WTC11 (cell line): ENCODE measurements around the gene SOS2. TPM values are rescaled to one million over a fixed set of nuclear protein-coding genes. Genes with fewer than 3 reads are reported as not detected.

Source experiments
- ATAC-seq: fragments of 200-7000 bp; cut with Tn5 transposase; 2 replicates; pipeline ENCODE4 v1.10.0; 2021; ENCODE audit warnings: mild to moderate bottlenecking, moderate library complexity
- CTCF ChIA-PET: fragments of 300-600 bp; sonication (Branson Sonifier 250); formaldehyde crosslinking; loops from one replicate; lab custom pipeline; 2021; ENCODE audit warnings: antibody characterized with exemption; lab: Charles Lee
- POLR2A ChIA-PET: fragments of 350-600 bp; sonication (Branson Sonifier 250); formaldehyde crosslinking; loops from one replicate; lab custom pipeline; 2021; ENCODE audit warnings: antibody characterized with exemption; lab: Charles Lee
- DNase-seq: peaks from one replicate; pipeline ENCODE4 v3.0.0; 2021; ENCODE audit warnings: low spot score
- H3K27ac Mint-ChIP-seq: 2 replicates; pipeline ENCODE4 v1.8.0; 2021; ENCODE audit warnings: mixed read lengths
- H3K27me3 Mint-ChIP-seq: 2 replicates; pipeline ENCODE4 v1.8.0; 2021; ENCODE audit warnings: low read depth, mild to moderate bottlenecking, moderate library complexity, mixed read lengths
- H3K36me3 Mint-ChIP-seq: 2 replicates; pipeline ENCODE4 v1.8.0; 2021; ENCODE audit warnings: mixed read lengths
- H3K4me1 Mint-ChIP-seq: 2 replicates; pipeline ENCODE4 v1.8.0; 2022; ENCODE audit warnings: mixed read lengths
- H3K4me3 Mint-ChIP-seq: 2 replicates; pipeline ENCODE4 v1.8.0; 2021; ENCODE audit warnings: mild to moderate bottlenecking, moderate library complexity, mixed read lengths
- H3K9me3 Mint-ChIP-seq: 2 replicates; pipeline ENCODE4 v1.8.0; 2021; ENCODE audit warnings: mixed read lengths
- ATF6 ChIP-seq: sonication (generic); formaldehyde crosslinking; IDR thresholded peaks from 2 replicates; pipeline ENCODE4 v1.8.1; 2023; ENCODE audit warnings: mild to moderate bottlenecking, missing genetic modification reagents
- CREB1 ChIP-seq: sonication (generic); formaldehyde crosslinking; IDR thresholded peaks from 2 replicates; pipeline ENCODE4 v1.8.0; 2023; ENCODE audit warnings: mild to moderate bottlenecking, missing genetic modification reagents
- ELF4 ChIP-seq: sonication (generic); formaldehyde crosslinking; IDR thresholded peaks from 2 replicates; pipeline ENCODE4 v1.8.1; 2022; ENCODE audit warnings: low read depth, mild to moderate bottlenecking, moderate library complexity, missing genetic modification reagents
- GABPB1 ChIP-seq: sonication (generic); formaldehyde crosslinking; IDR thresholded peaks from 2 replicates; pipeline ENCODE4 v1.8.1; 2023; ENCODE audit warnings: mild to moderate bottlenecking, missing genetic modification reagents
- GTF2I ChIP-seq: fragments of 250-450 bp; sonication (Bioruptor Pico); conservative IDR thresholded peaks from 2 replicates; pipeline ENCODE4 v1.4.0; 2021; ENCODE audit warnings: mild to moderate bottlenecking
- HMGXB4 ChIP-seq: sonication (generic); formaldehyde crosslinking; IDR thresholded peaks from 2 replicates; pipeline ENCODE4 v1.8.1; 2023; ENCODE audit warnings: mild to moderate bottlenecking, moderate library complexity, missing genetic modification reagents
- MAX ChIP-seq: sonication (generic); formaldehyde crosslinking; IDR thresholded peaks from 2 replicates; pipeline ENCODE4 v1.8.0; 2022; ENCODE audit warnings: mild to moderate bottlenecking, missing genetic modification reagents
- MLX ChIP-seq: sonication (generic); formaldehyde crosslinking; IDR thresholded peaks from 2 replicates; pipeline ENCODE4 v1.8.1; 2023; ENCODE audit warnings: mild to moderate bottlenecking, missing genetic modification reagents, moderate library complexity
- OVOL2 ChIP-seq: fragments of 250-450 bp; sonication (Bioruptor Pico); IDR thresholded peaks from 2 replicates; pipeline ENCODE4 v1.9.0; 2021; ENCODE audit warnings: mild to moderate bottlenecking, borderline replicate concordance
- PRRX2 ChIP-seq: fragments of 250-450 bp; sonication (Bioruptor Pico); IDR thresholded peaks from 2 replicates; pipeline ENCODE4 v1.8.0; 2021; ENCODE audit warnings: mild to moderate bottlenecking
- RELA ChIP-seq: sonication (generic); formaldehyde crosslinking; IDR thresholded peaks from 2 replicates; pipeline ENCODE4 v1.8.1; 2022; ENCODE audit warnings: missing genetic modification reagents, mild to moderate bottlenecking, borderline replicate concordance
- USF2 ChIP-seq: sonication (generic); formaldehyde crosslinking; IDR thresholded peaks from 2 replicates; pipeline ENCODE4 v1.8.1; 2023; ENCODE audit warnings: mild to moderate bottlenecking, missing genetic modification reagents, moderate library complexity
- ZMAT4 ChIP-seq: fragments of 250-450 bp; sonication (Bioruptor Pico); IDR thresholded peaks from 2 replicates; pipeline ENCODE4 v1.9.0; 2021; ENCODE audit warnings: mild to moderate bottlenecking
- ZNF232 ChIP-seq: sonication (generic); formaldehyde crosslinking; IDR thresholded peaks from 2 replicates; pipeline ENCODE4 v1.8.0; 2022; ENCODE audit warnings: mild to moderate bottlenecking, missing genetic modification reagents
- ZNF281 ChIP-seq: sonication (generic); formaldehyde crosslinking; IDR thresholded peaks from 2 replicates; pipeline ENCODE4 v1.8.0; 2023; ENCODE audit warnings: mild to moderate bottlenecking, missing genetic modification reagents
- ZNF512 ChIP-seq: sonication (generic); formaldehyde crosslinking; IDR thresholded peaks from 2 replicates; pipeline ENCODE4 v1.8.1; 2022; ENCODE audit warnings: missing genetic modification reagents, borderline replicate concordance
- total RNA-seq: library from RNA; stranded (reverse); gene quantifications from 3 replicates; pipeline ENCODE4 v1.2.3, GENCODE V29; 2021

The SOS2 gene
- total RNA-seq, 1 experiment from 2014 or later = 11.0 TPM

GRCh38 chr14:50242096-50242495 is 10.7 kb upstream of the SOS2 start:
- ATAC-seq = no peak
- POLR2A ChIA-PET = no interaction called here
- DNase-seq = no peak
- CTCF ChIA-PET = no interaction called here
- Mint-ChIP-seq H3K27ac (no peak overlapping the region), H3K27me3 (no peaks in the 10 kb centered on the region), H3K36me3 (peaks cover 10% of the 10 kb centered on the region), H3K9me3 (no peaks in the 10 kb centered on the region), H3K4me1 (no peaks in the 10 kb centered on the region), H3K4me3 (no peak overlapping the region)
- TF ChIP-seq ATF6 (no peak), OVOL2 (CRISPR knock-in tag) (no peak), HMGXB4 (CRISPR knock-in tag) (no peak), MLX (CRISPR knock-in tag) (no peak), ZNF512 (CRISPR knock-in tag) (no peak), ZMAT4 (CRISPR knock-in tag) (no peak), PRRX2 (CRISPR knock-in tag) (no peak), MAX (CRISPR knock-in tag) (no peak), ZNF281 (CRISPR knock-in tag) (no peak), USF2 (no peak), ZNF232 (no peak), CREB1 (CRISPR knock-in tag) (no peak), GABPB1 (CRISPR knock-in tag) (no peak), RELA (CRISPR knock-in tag) (no peak), ELF4 (CRISPR knock-in tag) (no peak), GTF2I (CRISPR knock-in tag) (no peak)
